Mesenteric fat pad (tissue), 1 donor: ENCODE results near the gene MPDZ. TPM values are rescaled to one million over a fixed set of nuclear protein-coding genes. Genes with fewer than 3 reads are reported as not detected.

Experiments used
- DNase-seq: peaks from one replicate; pipeline ENCODE4 v3.0.0-alpha.2; 2020; ENCODE audit warnings: low spot score
- total RNA-seq: library from RNA; stranded (reverse); fragmentation: NEBNext Ultra II Directional; extraction: Animal tissue kit (Norgen Biotek cat#: 25700); gene quantifications from one replicate; pipeline ENCODE4 v1.2.1, GENCODE V29; 2021
- donor health status: DM: yes; HTN: yes; CAD: no.

Gene MPDZ
- total RNA-seq, 1 donor from 2014 or later: 46.0 TPM

DNA sequence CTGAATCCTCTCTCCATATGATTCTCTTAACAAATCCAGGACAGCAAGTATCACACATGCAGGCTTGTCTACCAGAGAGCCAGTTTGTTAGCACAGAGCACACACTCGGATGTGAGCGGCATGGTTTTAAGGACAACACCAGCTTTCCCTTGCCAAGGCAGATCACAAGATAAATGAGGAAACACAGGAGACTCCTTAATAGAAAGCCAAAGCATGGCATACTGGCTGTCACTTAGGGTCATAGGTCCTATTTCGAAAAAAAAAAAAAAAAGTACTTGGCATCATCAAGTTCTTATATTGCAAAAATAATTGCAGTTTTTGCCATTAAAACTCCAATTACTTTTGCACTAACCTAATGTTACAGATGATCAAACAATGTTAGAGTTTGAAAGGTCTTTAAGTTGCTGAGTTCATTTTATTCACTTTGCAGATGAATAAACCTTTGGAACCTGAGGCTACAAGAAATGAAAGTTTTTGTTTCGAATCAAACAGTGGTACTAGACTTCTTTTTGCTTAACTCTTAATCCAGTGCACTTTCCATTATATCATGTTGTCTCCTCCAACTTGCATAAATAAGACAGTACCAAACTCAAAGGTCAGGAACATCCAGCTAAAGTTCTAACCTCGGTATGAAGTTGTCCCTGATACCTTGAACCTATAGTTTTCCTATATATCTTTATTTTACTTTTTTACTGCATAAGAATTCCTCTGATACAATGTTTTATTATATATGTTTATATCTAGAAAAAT, 138.5 kb downstream of the MPDZ start:
- DNase-seq: no peak

DNA sequence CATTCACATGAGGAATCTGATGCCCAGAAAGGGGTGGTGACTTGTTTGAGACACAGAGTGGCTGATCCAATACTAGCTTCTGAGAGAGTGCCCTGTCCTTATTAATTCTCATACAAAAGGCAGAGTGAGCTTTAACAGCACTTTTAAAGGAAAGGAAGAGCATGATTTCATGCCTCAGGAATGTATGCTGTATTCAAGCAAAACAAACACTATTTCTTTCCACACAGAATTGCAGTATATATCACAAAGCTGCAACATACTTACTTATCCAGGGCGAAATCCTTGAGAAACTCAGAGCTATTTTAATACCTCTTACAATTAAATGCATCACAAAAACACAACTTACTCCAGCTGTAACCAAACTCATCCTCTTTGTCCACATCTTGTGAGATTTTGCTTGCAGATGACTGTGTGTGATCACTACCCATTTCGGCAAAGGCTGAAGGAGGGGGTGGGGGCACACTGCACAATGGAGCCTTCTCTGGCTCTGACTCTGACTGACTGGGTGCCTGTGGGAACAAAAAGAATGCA, 139.8 kb downstream of the MPDZ start:
- no peak for DNase-seq

DNA sequence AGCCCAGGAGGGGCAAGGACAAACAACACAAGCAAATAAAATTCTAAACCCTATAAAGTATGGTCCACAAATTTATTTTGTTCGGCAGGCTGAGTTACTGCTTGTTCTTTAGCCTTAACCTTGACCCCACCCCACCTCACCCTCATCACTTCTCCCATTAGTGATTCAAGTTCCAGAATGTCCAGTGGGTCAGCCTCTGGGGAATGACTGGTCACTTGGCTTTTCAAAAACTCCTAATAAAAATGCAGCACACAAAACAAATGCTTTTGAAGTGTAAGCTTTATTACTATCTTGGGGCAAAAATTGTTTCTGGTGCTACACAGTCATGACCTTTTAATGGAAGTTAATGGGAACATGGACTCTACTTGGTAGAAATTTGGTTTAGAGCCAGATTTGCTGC, 142.1 kb downstream of the MPDZ start:
- DNase-seq: no peak

DNA sequence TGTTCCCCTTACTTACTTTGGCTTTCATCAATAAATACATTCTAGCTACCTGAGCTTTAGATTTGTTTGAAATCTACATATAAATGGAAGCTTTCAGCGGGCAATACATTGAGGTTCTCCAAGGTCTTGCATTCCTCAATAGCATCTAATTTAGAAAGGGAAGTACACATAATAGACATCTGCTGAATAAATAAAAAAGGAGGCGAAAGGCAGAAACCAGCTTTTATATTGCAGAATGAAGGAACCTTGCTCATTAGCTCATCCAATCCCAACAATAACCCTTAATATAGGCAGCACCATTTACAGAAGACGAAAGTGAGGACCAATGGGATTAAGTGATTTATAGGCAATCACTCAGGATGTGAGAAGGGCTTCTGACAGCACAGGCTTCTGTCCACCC, 147.5 kb downstream of the MPDZ start:
- no peak for DNase-seq

- DNase-seq: no peak
Measured at GRCh38 chr9:13131416-13131815, 148.1 kb downstream of the MPDZ start.

GRCh38 chr9:13128266-13128860, 151.1 kb downstream of the MPDZ start:
- DNase-seq: no peak

- no peak for DNase-seq
Measured at GRCh38 chr9:13127131-13127530, 152.4 kb downstream of the MPDZ start.

DNA sequence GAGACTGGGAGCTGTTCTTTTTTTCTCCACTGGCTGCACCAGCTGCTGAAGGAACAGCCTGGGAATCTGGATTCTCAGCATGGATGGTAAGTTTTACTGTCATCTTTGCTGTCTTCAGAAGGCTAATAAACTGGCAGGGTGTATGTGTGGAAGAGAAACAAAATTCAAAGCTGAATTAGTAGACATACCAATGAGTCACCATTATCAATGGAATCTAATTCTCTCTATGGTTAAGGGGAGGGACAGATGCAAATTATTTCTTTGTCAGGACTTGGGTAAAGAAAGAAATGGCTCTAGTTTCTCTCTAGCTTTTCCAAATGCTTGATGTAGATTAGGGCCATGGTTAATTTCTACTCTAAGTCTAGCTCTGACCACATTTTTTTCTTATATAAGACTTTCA, 154.2 kb downstream of the MPDZ start:
- no peak for DNase-seq

GRCh38 chr9:13122756-13123369, 156.6 kb downstream of the MPDZ start:
- DNase-seq: no peak

GRCh38 chr9:13118313-13118712, 161.2 kb downstream of the MPDZ start:
- no peak for DNase-seq

GRCh38 chr9:13116292-13116691, 163.2 kb downstream of the MPDZ start:
- DNase-seq: no peak

DNA sequence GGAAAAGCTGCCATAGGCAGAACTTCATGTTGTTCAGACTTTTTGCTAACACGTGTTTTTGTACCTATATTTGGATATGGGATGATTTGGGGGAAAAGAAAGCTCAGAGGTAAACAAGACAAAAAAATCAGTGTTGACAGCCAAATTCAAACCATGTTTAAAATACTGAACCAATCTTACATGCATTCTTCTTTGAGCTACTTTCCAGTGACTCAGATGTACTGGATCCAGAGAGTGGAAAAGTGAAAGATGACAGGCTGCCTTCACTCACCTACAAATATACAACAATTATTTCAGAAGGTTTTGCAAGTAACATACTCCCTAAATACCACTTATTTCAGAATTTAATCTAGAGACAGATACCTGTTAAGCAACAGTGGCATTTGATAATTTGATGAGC, 165.7 kb downstream of the MPDZ start:
- DNase-seq: no peak

DNA sequence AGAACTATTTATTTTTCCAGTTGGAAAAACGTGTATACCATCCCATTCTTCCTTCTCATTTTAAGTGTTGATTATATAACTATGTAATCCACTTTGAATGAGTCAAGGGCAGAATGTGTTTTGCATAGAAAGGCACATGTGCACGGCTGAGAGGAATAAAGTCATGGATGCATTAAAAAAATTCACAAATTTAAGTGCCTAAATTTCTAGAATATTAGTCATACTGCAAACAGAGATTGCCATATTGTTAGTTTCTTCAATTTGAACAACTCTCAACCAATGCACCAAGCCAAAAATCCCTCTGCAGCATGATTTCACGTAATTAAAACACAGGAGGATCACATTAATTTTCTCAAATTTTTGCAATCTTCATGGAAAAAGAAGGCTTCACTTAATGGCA, 166.3 kb downstream of the MPDZ start:
- no peak for DNase-seq

DNA sequence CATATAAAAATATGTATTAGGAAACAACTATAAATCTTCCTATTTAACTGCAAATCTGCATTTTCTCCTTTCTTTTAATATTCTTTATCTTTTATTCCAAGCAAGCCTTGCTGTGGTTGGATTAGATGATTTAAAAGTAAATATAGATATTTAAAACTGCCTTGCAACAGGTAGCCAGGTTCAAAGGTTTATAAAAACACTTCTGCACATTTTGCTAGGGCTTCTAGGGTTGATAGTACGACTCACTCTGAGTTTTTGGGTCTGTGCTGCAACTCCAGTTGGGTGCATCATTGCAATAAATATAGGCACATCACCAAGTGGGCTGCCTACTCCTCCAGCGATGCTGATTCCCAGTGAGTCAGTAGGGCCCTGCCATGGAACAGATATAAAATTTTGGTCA, 167.7 kb downstream of the MPDZ start:
- no peak for DNase-seq

DNA sequence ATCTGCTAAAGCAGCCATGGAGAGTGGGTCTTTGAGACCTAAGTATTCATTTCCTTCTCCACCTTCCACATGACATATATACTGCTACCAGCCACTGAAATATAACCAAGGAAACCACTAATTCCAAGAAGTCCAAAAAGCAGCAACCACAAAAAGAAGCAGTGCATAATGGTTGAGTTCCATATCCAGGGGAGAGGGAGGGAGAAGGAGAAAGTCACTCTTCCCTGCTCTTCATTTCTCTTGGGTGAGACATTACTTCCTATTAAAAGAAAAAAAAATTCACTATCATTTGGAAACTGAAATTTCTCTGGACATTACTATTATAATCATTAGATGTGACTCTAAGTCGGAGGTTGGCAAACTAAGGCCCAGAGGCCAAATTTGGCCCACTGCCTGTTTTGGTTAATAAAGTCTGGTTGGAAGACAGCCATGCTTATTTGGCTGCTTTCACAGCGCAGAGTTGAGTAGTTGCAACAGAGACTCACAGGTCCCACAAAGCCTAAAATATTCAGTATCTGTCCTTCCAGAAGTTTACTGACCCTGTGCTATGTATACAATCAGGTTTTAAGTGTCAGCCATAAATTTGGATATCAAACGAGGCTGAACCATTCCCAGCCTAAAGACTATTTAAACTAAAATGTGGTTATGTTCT, 168.6 kb downstream of the MPDZ start:
- DNase-seq: no peak

GRCh38 chr9:13109781-13110180, 169.7 kb downstream of the MPDZ start:
- no peak for DNase-seq

GRCh38 chr9:13107008-13107407, 172.5 kb downstream of the MPDZ start:
- no peak for DNase-seq

DNA sequence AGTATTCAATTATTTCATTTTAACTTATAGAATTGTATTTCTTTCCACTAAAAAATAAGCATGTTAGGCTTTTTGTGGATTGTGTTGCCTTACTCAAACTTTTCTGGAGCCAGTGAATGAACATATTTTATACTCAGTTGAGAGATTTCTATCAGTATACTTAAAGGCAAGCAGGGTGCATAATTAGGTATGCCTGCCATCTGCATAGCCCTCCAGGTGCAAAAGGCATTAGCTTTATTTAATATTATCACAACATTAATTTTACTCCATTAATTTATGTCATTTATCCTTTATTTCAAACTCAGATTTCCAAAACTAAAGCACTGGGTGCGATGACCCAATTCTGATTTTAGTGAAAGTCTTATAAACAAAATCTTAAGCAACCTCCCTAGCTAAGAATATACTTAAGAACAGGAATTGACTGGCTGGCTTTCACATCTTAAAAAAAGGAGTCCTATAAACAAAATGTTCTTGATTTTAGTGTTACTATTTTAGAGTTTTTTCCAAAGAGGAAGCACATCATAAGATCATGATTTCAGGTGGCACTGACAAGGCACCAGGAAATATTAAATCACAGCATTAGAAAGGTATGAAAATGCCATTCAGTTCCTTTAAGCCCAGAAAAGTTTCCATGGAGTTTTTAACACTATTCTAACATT, 178.4 kb downstream of the MPDZ start:
- no peak for DNase-seq

- DNase-seq: no peak
Measured at GRCh38 chr9:13095056-13095455, 184.4 kb downstream of the MPDZ start.

- DNase-seq: no peak
Measured at GRCh38 chr9:13090628-13091027, 188.9 kb downstream of the MPDZ start.

DNA sequence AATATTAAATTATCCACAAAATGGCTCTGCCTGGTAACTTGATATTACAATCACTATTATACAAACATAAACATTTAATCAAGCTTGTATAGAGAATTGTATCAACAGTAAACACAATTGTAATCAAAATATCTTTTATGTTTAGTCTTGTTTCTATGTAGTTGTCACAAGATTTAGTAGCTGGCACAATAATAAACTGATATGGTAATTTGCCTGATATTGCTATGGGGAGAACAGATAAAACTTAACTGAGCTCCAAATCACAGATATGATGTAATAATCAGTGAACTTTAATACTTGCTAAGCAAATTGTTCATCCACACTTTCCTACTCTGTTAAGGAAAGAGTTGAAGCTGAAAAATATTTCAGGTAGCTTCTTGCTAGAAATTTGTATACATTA, 189.8 kb downstream of the MPDZ start:
- no peak for DNase-seq
